GM20431 (cell line): ENCODE results near the gene HOXA4.

ENCODE experiments used
- in situ Hi-C: fragments of 300-500 bp; cut with MseI, MboI; formaldehyde crosslinking; loops from one replicate; pipeline ENCODE4 v1.15.0; 2020; ENCODE audit warnings: low sequenced_read_pairs; ENCODE audit not compliant: unreplicated experiment

Gene HOXA4

DNA sequence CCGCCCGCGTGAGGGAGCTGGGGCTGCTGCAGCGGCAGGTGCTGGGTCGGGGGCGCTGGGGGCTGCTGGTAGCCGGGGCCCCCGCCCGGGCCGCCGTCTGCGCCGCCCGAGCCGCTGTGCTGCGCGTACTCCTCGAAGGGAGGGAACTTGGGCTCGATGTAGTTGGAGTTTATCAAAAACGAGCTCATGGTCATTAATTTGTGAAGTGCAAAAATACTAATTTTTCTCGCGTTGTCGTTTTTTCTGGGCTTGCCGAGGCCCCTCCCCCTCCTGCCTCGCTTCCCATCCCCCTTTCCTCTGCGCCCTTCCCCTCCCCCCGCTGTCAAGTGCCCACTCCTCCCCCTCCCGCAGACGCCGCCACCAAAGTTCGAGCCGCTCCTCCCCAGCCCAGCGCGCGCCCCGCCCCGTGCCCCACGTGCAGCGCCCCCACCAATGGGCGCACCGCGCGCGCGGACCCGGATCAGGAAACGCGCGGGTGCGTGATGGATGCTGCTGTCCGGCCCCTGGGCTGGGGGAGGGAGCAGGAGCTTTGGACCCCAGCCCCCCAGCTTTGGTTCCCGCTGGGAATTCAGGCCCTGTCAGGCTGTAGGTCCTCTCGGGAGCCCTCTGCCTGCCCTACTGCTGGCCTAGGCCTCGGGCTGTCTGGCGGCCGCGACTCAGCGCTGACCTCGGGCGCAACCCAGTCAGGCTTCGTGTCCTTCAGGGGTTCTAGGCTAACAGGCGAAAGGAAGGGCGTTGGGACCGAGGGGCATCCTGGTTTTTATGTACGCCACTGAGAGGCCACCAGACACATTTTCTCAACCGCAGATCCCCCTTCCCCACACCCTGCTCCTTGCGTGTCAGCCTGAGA lies at the start of gene HOXA4:
Gene HOXA4 (minus strand): TSS at position 218 of the 850 bp plus-strand sequence. CDS start 24 bp downstream, at position 194.
- in situ Hi-C loops: no loop called here

DNA sequence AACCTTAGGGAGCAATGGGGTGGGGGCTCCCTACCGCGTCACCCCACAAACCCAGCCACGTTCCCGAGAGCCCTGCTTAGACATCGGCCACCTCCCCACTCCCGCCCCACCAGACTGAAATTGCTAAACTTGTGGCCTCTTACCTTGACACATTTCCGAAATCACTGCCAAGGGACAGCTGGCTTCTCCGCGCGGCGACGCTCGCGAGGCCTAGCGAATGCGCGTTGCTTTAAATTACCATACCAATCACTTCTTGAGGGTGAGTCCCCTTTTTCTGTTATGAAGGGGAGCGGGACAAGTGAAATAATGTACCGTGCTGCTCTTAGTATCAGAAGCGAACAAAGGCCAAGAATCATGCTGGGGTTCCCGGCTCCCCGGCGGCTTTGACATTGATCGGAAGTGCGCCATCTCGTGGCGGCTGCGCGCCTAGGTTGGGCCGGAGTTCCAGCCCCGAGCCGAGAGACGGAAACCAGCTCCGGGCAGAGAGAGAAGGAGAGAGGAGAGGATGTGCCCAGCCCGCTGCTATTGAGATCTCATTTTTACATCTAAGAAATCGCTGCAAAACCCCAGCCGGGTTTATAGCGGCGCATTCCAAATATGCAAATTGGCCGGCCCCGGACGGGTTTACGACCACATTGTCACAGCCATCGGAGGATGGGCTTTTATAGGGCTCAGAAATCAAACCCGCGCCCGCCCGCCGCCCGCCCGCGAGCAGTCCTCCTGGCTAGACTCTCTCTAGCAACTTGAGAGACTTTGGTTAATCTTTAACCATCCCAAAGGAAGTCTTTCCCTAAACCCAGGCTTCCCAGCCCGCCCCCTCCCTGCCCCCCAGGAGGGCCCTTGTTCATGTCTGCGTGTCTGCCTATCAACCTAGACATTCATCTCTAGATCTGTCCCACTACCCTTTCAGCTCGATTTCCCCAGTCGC lies 49.2 kb upstream of the HOXA4 start:
- in situ Hi-C loops: no loop called here

DNA sequence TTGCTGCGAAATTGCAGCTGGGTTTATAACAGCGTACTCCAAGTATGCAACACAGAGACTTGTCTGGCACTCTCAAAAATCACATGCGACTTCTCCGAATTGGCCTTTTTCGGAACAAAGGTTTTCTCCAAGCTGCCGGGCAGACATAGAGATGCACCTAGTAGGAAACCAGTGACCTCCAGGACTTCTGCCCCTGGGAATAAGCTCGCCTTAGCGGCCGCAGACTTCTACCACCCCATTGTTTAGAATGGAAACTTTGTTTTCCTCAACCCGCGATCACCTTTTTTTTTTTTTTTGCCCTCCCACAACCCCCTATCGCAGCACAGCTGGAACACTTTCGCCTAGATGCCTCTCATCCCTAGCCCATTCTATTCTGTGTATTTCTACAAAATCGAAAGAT lies 48.5 kb upstream of the HOXA4 start:
- in situ Hi-C loops: no loop called here

DNA sequence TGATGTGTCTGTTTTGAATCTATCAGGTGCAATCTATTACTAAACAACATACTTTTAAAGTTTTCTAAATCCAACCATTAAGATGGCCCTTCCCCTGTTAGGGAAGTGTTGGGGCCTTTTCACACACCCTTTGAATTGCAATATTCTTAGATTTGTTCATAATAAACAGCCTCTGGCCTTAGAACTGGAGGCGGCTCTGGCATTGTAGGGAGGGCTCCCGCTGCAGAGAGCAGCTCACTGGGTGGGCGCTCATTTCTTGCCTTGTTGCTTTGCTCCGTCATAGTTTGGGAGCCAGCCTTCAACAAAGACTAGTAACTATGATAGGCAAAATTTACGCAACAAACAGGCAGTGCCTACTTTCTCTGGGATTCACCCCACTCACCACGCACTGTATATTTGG lies 47.8 kb upstream of the HOXA4 start:
- in situ Hi-C loops: no loop called here

DNA sequence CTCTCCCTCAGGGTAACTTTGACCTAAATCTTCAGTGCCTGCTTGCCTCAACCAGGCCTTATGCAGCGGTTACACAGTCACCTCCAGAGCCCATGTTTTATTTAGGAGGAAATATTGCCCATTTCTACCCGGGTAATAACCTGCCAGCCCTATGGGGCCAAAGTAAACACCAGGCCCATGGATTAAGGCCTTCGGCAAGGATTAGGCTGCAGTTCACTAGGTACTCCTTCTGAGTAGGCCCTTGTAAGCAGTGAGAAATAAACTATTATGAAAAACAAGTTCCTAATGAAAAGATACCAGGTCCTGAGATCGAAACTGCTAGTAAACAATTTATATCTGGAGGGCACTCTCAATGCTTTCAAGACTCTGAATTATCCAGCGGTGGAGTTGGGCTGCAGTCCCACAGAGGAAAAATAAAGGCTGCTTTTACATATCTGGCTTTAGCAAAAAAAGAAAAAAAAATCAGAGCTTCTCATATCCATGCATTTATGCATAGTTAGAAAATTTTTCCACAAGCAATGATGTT lies 47.3 kb upstream of the HOXA4 start:
- in situ Hi-C loops: no loop called here

DNA sequence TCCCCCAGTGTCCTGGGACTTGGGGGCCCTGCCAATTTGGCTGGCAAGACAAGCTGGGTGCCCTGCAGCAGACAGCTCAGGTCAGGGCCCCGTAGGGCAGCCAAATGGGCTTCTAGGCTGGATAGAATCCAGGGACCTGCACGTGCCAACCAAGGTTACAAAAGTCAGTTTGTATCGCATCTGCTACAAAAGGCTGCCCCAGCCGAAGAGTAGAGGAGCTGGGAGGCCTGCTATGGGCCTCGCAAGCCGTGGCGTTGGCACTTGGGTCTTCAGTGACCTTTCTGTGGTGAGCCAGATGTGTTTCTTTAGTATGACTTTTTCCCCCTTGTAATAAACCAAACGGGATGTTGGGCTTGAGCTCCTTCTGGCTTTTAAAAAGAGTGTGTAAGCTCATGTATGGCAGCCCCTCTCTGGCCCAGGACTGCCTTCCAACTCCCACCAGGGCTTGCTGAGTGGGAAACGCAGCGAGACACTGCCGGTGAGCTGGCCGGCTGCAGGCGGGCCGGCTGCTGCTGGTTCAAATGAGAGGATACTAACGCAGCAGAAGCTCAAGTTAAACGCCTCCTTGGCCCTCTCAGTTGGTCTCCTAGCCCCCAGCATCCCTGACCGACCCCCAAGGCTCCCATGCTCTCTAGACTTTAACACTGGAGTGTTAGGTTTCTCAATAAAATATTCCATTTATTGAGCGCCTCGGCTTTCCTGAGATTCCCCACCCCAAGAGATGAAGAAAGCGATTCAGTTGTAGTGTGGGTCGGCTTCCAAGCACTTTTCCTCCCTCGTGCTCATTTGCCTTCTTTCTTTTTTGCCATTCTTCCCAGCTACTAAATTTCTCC lies 46.6 kb upstream of the HOXA4 start:
- in situ Hi-C loops: no loop called here

DNA sequence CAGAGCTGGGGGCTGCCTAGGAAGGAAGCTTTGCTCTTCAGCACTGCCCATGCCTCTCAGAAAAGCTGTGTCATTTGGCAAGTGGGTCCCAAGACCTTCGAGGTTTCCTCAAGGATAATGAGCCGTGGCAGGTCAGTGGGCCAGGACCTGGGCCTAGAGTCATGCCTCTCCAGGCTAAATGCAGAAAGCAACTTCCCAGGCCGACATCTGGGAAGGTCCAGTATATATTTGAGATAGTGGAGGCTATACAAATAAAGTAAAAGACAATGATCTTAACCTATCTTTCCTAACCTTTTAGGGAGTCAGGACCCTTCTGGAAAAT lies 45.9 kb upstream of the HOXA4 start:
- in situ Hi-C loops: no loop called here

DNA sequence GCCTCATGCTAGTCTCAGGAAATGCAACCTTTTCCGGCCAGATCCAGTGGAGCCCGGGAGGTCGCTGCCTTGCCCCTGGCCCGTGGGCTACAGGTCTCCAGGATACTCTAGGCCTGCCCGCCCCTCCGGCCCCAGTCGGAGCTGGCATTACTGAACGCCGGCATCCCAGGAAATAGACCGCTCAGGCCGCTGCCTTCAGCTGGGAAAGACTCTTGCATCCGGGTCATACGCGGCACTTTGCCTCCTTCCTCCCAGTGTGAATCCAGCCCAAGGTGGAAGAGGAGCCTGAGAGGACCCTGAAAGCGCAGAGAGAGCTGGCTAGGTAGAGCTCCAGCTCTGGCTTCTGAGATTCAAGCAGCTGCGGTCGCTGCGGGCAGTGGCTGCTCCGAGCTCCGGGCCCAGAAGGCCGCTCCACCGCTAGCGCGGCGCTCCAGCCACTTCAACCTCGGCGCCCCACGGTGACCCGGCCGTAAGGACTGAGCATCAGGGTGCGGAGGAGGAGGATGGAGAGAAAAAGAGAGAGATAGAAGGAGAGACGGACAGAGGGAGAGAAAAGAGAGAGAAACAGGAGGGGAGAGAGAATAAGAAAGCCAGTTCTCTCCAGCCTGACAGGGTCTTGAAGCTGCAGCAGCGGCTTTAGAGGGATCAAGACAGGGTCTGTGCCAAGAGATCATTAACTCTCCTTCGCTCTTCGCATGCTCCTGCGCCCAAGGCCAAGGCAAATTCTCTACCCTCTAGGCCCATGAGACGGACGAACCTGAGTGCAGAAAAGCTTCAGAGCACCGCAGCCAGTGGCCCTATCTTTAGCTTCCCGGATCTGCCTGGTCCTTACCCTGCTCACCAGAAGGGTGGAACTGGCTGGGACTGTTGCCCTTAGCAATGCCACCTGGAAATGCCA lies 45.3 kb upstream of the HOXA4 start:
- in situ Hi-C loops: no loop called here

DNA sequence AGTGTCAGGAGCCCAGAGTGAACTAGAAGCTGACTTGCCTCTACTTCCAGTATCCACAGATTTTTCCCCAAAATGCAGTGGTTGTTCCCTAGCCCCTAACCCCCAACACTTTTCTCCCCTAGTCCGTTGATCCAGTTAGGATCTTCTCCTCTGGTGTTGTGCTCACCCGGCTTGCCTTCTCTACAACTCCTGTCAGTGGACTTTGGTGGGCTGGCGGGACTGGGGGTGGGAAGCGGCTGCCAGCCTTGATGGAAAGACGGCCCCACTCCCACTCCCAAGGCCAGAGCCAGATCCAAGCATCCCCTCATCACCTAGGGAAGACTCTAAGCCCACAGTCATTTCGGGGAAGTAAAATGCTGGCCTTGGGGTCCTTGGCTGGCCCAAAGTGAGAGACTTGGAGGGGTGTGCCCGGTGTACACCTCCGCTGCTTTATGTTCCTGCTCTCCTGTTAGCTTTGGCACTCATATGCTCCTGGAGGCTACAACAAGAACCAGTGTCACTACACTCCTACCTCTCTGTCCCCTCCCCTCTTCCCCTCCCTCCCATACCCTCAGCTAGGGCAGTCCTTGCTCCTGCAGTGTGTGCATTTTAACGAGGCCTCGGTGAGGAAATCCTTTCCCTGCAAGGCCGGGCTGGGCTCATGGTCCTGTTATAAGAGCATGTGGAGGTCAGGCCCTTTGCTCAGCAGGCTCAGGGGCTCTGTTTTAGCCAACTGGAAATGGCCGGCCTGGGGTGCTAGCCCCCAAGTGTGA lies 44.5 kb upstream of the HOXA4 start:
- in situ Hi-C loops: loop anchor here (25.0 kb wide), 2 partner anchors 788 to 1313 kb away; no protein-coding TSS in a partner anchor

DNA sequence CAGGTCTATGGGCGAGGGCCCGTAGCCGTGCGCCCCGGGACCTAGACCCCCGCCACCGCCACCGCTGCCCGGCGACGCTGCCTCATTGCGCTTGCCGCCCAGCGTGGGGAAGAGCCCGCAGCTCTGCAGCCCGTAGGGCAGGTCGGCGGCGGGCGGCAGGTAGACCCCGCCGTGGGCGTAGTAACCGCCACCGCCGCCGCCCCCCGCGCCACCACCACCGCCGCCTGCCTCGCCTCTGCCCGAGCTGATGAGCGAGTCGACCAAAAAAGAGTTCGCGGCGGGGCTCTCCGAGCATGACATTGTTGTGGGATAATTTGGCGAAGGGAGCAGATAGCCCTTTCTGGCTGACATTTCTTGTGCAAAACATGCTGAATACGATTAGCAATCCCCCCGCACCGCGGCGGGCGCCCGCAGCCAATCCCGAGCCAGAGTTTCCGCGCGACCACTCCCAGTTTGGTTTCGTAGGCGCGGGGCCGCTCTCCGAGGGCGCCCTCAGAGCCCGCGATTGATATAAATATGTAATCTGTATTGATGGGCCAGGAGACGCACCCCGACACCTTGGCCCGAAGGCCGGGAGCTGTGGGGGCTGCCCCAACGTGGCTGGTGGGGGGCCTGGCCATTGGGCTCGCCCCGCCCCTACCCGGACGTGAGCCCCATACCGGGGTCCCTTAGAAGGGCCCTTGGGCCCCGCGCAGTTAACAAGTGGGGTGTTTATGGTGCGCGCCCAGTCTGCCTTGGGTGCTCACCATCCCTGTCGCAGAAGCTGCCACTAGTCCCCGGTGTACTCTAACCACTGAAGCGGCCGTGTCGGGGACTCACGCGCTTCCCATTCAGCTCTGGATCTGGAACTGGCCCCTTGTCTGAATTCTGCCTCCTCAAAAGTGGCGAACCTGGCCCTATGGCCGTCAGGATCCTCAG lies 43.7 kb upstream of the HOXA4 start, which contains the start of gene HOXA10:
Gene HOXA10 (minus strand): TSS at position 365 of the 918 bp plus-strand sequence. CDS start 14 bp downstream, at position 351.
- in situ Hi-C loops: loop anchor here (25.0 kb wide), 2 partner anchors 787 to 1312 kb away; no protein-coding TSS in a partner anchor

DNA sequence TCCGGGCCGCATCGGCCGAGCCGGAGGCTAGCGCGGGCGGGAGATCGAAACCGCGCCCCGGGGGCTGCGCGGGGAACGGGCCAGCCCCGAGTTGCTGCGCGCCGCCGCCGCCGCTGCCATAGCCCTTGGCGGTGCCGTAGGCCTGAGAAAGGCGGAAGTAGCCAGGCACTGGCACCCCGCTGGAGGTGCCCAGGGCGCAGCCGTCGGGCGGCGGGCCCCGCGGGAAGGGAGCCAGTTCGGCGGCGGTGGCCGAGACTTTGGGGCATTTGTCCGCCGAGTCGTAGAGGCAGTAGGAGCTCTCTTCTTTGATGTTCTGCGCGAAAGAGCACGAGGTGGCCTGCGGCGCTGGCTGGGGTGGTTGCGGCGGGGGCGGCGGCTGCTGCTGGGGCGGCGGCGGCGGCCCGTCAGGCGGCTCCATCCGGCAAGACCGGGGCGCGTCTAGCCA lies 43.0 kb upstream of the HOXA4 start:
- in situ Hi-C loops: loop anchor here (25.0 kb wide), 2 partner anchors 786 to 1311 kb away; no protein-coding TSS in a partner anchor

DNA sequence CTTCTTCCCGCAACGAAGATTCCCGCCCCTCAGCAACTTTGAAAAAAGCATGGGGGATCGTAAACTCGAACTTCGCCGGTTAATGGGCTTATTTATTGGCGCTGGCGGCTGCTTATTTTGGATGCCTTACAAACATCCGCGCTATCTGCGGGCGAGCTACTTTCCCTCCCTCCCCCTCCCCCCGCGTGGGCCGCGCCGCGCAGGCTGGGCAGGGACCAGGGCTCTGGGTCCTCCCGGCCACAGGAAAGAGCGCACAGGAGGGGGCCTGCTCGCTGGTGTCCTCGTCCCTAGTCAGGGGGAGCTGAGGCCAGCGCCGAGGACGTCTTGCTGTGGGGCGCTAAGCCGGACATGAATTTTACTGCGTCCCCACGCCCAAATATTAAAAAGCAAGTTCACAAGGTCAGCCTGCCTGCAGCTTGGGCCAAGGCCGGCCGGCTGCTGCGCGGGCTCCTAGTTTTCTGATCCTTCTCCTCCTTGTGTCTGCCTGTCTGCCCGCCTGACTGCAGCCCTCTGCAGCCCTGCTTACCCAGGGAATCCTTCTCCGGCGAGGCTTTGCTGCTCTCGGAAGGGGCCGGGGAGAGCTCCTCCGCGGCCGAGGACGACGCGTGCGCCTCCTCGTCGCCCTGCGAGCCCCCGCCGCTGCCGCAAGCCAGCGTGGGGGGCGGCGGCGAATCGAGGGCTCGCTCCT lies 42.4 kb upstream of the HOXA4 start:
- in situ Hi-C loops: loop anchor here (25.0 kb wide), 2 partner anchors 786 to 1311 kb away; no protein-coding TSS in a partner anchor

DNA sequence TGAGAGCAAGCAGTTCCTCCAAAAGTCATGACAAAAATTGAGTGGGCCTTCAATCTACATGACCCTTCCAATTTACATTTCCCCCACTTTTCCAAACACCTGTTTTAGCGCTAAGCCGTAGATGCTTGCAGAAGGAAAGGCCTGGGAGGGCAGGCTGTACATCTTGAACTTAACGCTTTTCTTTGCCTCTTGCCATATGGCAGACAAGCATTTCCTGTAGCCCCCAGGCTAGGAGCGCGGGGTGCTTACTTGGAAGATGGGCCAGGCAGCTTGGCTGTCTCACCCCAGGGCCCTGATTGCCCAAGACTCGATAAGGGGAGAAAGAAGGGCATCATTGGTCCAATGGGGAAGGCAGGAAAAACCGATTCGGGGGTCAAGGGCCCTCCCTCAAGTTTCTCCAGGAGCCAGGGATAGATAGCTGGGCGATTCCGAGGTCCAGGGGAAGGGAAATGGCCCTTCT lies 41.8 kb upstream of the HOXA4 start:
- in situ Hi-C loops: loop anchor here (25.0 kb wide), 2 partner anchors 785 to 1310 kb away; no protein-coding TSS in a partner anchor

DNA sequence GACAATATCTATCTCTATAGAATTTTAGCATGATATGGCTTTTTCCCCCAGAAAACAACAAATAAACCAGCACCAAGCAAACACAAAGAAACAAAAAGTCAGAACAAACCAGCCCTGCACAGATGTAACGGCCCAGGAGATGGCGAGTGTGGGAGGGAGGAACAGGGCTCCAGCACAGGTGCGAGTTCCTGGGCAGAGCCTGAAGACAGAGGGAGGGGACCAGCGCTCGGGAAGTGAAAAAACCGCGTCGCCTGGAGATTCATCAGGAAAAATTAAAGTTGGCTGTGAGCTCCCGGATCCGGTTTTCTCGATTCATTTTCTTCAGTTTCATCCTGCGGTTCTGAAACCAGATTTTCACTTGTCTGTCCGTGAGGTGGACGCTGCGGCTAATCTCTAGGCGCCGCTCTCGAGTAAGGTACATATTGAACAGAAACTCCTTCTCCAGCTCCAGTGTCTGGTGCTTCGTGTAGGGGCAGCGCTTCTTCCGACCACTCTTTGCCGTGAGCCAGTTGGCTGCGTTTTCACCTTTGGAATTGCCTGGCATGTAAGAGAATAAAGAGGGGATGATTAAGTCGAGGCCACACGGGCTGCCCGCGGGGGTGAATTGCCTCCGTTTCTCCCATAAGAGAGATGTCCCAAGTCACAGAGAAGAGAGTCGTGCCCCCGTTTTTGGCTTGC lies 41.2 kb upstream of the HOXA4 start:
- in situ Hi-C loops: loop anchor here (25.0 kb wide), 2 partner anchors 784 to 1309 kb away; no protein-coding TSS in a partner anchor

DNA sequence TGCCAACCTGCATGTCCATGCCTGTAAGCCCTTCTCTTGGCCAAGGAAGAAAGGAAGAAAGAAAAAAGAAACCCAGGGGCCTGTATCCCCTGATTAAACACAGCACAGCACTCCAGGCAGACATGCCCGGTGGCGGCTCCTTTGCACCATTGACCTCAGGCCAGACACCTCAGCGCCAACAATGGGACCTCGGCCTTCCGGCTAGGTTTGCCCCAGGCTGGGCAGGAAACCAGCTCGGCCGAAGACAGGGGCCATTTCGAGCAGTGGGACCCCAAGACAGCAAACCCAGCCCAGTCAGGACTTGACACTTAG lies 40.7 kb upstream of the HOXA4 start:
- in situ Hi-C loops: loop anchor here (25.0 kb wide), 2 partner anchors 784 to 1309 kb away; no protein-coding TSS in a partner anchor
